HG02870 (cell line): ENCODE data around the gene ESPL1.

Source experiments
- ATAC-seq: cut with Tn5 transposase; IDR thresholded peaks from one replicate; pipeline ENCODE4 v1.9.1; 2021; ENCODE audit warnings: mild to moderate bottlenecking, moderate library complexity; ENCODE audit not compliant: unreplicated experiment

ESPL1 gene

DNA sequence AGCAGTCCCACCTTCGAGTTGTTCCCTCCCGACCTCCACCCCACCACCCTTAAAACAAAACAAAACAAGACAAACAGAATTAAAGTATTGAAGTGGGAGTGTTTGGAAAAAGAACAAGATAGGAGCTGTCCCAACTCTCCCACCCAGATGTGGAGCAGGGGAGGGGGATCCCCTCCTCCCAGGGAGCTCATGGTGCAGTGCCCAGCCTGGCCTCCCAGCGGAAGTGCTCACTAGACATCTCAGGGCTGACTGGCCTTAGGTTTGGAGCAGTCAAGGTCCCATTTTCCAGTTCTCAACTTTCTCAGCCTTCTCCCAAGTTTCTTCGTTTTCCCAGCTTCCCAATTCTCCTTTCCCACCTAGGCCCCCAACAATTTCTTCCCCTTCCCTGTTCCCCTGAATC lies 65.2 kb downstream of the ESPL1 start:
- ATAC-seq, result no peak

DNA sequence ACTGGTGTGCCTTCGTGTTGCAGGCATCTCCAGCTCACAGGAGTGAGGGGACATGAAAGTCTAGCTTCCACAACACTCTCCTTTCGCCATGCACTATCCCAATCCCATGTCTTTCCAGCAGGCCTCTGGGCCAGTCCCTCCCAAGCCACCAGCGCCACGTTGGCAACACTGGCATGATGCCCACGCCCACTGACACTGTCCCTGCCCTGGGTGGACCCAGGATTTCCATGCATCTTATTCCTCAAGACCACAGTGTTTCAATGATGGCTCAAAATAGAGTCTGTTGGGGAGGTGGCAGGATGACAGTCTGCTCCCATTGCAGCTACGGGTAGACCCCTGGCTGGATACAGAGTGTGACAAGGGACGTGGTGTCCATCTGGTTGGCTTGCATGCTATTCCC lies 65.7 kb downstream of the ESPL1 start:
- ATAC-seq, result no peak

DNA sequence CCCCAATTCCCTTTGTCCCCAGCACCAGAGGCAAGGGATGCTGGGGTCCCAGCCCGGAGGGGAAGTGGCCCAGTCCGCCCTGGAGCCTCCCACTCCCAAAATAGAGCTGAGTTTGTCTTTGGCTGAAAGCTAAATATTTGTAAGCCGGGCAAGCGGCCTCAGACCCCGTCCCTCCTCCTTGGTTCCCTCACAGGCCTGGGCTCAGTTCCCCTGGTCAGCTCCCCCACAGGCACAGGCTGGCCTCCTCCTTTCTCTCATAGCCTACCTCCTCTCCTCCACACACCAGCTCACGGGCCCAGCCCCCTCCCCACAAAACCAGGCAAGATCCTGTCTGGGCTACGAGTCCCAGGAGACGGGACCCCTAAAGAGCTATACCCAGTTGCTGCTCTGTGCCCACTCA lies 66.7 kb downstream of the ESPL1 start:
- ATAC-seq, result no peak

DNA sequence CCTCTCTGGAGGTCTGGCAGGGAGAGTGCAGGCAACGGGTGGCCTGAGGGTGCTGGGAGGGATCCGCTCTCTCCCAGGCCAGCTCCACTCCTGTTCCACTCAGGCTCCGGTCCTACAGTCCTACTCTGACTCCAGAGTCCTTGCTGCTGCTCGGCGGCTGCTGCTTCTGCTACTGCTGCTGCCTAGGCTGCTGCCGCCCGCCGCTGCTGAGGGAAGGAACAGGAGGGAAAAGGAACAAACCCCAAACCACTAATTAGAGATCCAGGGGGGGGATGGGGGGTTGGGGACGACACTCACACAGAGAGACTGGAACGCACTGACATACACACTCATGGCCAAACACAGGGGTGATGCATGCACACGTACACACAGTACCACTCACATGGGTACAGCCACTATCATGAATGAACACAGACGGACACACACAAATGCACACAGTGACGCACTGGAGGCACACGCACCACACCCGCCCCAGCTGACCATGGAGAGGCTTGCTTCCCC lies 68.1 kb downstream of the ESPL1 start, which contains the start of gene SP7:
TSS of gene SP7 (minus strand) at position 174 of the 501 bp plus-strand sequence. CDS start 708 bp downstream, outside the sequence.
- ATAC-seq, result no peak

DNA sequence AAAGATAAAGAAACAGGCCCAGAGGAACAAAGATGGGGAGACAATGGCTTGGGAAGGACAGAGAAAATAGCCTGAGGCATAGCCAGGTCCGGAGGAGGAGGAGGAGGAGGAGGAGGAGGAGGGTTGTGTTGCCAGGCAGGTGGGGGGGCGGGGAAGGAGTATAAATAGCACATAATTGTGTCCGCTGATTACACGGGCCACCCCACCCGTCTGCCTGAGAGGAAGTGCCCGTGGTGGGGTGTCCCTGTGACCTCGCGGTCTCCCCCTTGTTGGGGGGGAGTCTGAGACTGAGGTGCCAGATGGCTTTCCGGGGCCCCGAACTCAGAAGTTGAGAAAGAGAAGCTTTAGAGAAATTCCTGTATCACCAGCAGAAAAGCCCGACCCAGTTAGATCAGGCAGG lies 69.9 kb downstream of the ESPL1 start:
- no peak for ATAC-seq

DNA sequence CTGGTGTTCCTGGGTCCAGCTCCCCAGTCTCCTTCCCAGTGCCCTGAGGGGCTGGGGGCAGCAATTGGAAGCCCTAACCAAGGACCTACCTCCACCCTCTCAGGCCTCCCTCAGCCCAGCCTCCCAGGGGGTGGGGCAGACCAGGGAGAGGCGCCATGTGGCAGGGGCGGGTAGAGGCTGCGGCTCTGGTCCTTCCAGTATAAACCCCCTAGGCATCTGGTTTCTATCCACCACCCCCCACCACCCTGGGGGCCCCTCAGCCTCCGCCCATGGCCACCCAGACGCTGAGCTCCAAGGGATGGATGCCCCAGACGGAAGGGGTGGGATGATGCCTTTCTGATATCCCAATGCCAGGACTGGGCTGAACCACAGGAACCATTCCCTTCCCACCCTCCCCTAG lies 70.8 kb downstream of the ESPL1 start:
- no peak for ATAC-seq

DNA sequence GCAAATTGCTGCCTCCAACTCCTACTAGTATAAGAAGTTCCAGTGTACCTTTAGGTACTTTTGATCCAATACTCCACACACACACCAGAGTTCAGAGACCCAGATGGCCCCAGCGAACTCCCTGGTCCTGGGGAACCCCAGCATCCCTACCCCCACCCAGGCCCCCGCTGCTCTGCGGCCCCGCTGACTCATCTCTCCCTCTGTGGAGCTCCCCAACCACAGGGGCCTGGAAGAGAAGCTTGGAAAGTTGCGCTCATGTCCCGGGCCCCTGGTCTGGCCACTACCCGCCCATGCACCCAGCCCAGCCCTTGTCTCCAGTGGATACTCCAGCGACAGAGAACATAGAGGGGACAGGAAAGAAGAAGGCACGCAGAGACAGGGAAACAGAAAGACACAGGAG lies 72.3 kb downstream of the ESPL1 start:
- ATAC-seq, result no peak
